NOMO-1 treated with dmso at 0.1 percent for 144 hours (cell line): Measurements from ENCODE around the gene PCDH12.

Experiments
- DNase-seq: peaks from one replicate; lab custom pipeline; 2025; ENCODE audit not compliant: unreplicated experiment; lab: John Stamatoyannopoulos, UW

Gene PCDH12

GRCh38 chr5:141966963-141967333 lies 8.9 kb upstream of the PCDH12 start:
- no peak for DNase-seq

GRCh38 chr5:141966275-141966962 lies 8.4 kb upstream of the PCDH12 start:
- no peak for DNase-seq

- DNase-seq, result no peak
These were observed 7.1 kb upstream of the PCDH12 start for GRCh38 chr5:141965071-141965470.

GRCh38 chr5:141963701-141964100 lies 5.7 kb upstream of the PCDH12 start:
- no peak for DNase-seq

- DNase-seq, result no peak
These were observed 3.5 kb upstream of the PCDH12 start for GRCh38 chr5:141961466-141961865.

GRCh38 chr5:141960449-141961323 lies 2.7 kb upstream of the PCDH12 start:
- DNase-seq, result peak; percentile 79

- no peak for DNase-seq
These were observed 2.0 kb upstream of the PCDH12 start for GRCh38 chr5:141960018-141960417.

- DNase-seq, result no peak
These were observed 657 bp upstream of the PCDH12 start for GRCh38 chr5:141958546-141959172.

GRCh38 chr5:141957367-141957996 lies 520 bp downstream of the PCDH12 start:
- DNase-seq, result peak; percentile 9

GRCh38 chr5:141954194-141954593 lies 3.8 kb downstream of the PCDH12 start:
- DNase-seq, result peak; percentile 27

GRCh38 chr5:141952020-141952419 lies 6.0 kb downstream of the PCDH12 start:
- DNase-seq, result no peak

GRCh38 chr5:141951332-141951781 lies 6.6 kb downstream of the PCDH12 start:
- no peak for DNase-seq

GRCh38 chr5:141950207-141951005 lies 7.6 kb downstream of the PCDH12 start:
- no peak for DNase-seq

- DNase-seq, result no peak
These were observed 8.5 kb downstream of the PCDH12 start for GRCh38 chr5:141949511-141949910.

GRCh38 chr5:141948812-141949211 lies 9.2 kb downstream of the PCDH12 start:
- no peak for DNase-seq

GRCh38 chr5:141947316-141947715 lies 10.7 kb downstream of the PCDH12 start:
- no peak for DNase-seq

- no peak for DNase-seq
These were observed 12.4 kb downstream of the PCDH12 start for GRCh38 chr5:141945511-141946051.

- DNase-seq, result no peak
These were observed 13.9 kb downstream of the PCDH12 start for GRCh38 chr5:141944076-141944475.

GRCh38 chr5:141942185-141942857 lies 15.7 kb downstream of the PCDH12 start:
- no peak for DNase-seq

GRCh38 chr5:141941779-141942178 lies 16.2 kb downstream of the PCDH12 start:
- no peak for DNase-seq
